K562 (cell line): Measurements from ENCODE around the gene RARG. TPM values are rescaled to one million over a fixed set of nuclear protein-coding genes. Genes with fewer than 3 reads are reported as not detected.

ENCODE experiments used
- BRD9 ChIP-seq: fragments of 450-650 bp; IDR thresholded peaks from 2 replicates; pipeline ENCODE4 v1.6.1; 2018; ENCODE audit warnings: low read depth; ENCODE audit not compliant: partially characterized antibody
- DEAF1 ChIP-seq: fragments of 450-650 bp; formaldehyde crosslinking; IDR thresholded peaks from 2 replicates; pipeline ENCODE4 v1.4.0; 2020; ENCODE audit warnings: mild to moderate bottlenecking, moderate library complexity
- ELF4 ChIP-seq: fragments of 450-650 bp; formaldehyde crosslinking; IDR thresholded peaks from 2 replicates; pipeline ENCODE4 v1.4.0; 2022; ENCODE audit warnings: missing genetic modification characterization
- GABPB2 ChIP-seq: fragments of 250-450 bp; sonication (Bioruptor Pico); conservative IDR thresholded peaks from 2 replicates; pipeline ENCODE4 v1.5.1; 2021; ENCODE audit warnings: mild to moderate bottlenecking
- IRF2 ChIP-seq: sonication (generic); formaldehyde crosslinking; IDR thresholded peaks from 2 replicates; pipeline ENCODE4 v1.8.1; 2022; ENCODE audit warnings: mild to moderate bottlenecking, missing genetic modification reagents
- KAT7 ChIP-seq: sonication (generic); formaldehyde crosslinking; IDR thresholded peaks from 2 replicates; pipeline ENCODE4 v1.8.0; 2022; ENCODE audit warnings: missing genetic modification reagents, mild to moderate bottlenecking, borderline replicate concordance
- KDM5B ChIP-seq: fragments of 200-600 bp; sonication (generic); IDR thresholded peaks from 2 replicates; pipeline ENCODE4 v1.6.1; 2012; ENCODE audit warnings: low read depth, mild to moderate bottlenecking, moderate library complexity, low read length, control low read depth, inconsistent platforms; ENCODE audit not compliant: insufficient replicate concordance
- NR4A1 ChIP-seq, 2 experiments: fragments of 250-450 bp in 1 of 2; fragments of 450-650 bp in 1 of 2; sonication (Bioruptor Pico) in 1 of 2; IDR thresholded peaks; 2 replicates each; pipeline versions ENCODE4 v1.4.0 to v1.6.1; 2016 to 2020; ENCODE audit warnings: mild to moderate bottlenecking in 2 of 2, missing compliant biosample characterization in 1 of 2, missing genetic modification characterization in 1 of 2, moderate library complexity in 1 of 2
- PHF20 ChIP-seq: fragments of 450-650 bp; IDR thresholded peaks from 2 replicates; pipeline ENCODE4 v1.6.1; 2018; ENCODE audit not compliant: partially characterized antibody
- RBM15 ChIP-seq: fragments of 200-400 bp; formaldehyde crosslinking; IDR thresholded peaks from 2 replicates; pipeline ENCODE4 v1.6.1; 2018; ENCODE audit warnings: mild to moderate bottlenecking, low read length, moderate library complexity; ENCODE audit not compliant: insufficient read depth
- RHOXF2B ChIP-seq: fragments of 250-450 bp; sonication (Bioruptor Pico); conservative IDR thresholded peaks from 2 replicates; pipeline ENCODE4 v1.5.1; 2021
- SAFB ChIP-seq: fragments of 200-400 bp; formaldehyde crosslinking; IDR thresholded peaks from 2 replicates; pipeline ENCODE4 v1.6.1; 2017; ENCODE audit warnings: low read depth, low read length, borderline replicate concordance
- SRSF3 ChIP-seq: fragments of 200-400 bp; formaldehyde crosslinking; IDR thresholded peaks from 2 replicates; pipeline ENCODE4 v1.6.1; 2016; ENCODE audit warnings: mild to moderate bottlenecking, low read length, moderate library complexity; ENCODE audit not compliant: insufficient read depth
- ZNF408 ChIP-seq: fragments of 250-450 bp; sonication (Bioruptor Pico); IDR thresholded peaks from 2 replicates; pipeline ENCODE4 v1.4.0; 2020; ENCODE audit warnings: low read depth, mild to moderate bottlenecking, moderate library complexity
- ZNF431 ChIP-seq: sonication (generic); formaldehyde crosslinking; IDR thresholded peaks from 2 replicates; pipeline ENCODE4 v1.8.0; 2022; ENCODE audit warnings: mild to moderate bottlenecking, missing genetic modification reagents
- ZNF609 ChIP-seq: sonication (generic); formaldehyde crosslinking; IDR thresholded peaks from 2 replicates; pipeline ENCODE4 v1.8.1; 2023; ENCODE audit warnings: missing genetic modification reagents, mild to moderate bottlenecking, borderline replicate concordance
- ZSCAN29 ChIP-seq: fragments of 450-650 bp; IDR thresholded peaks from 2 replicates; pipeline ENCODE4 v1.6.1; 2017
- polyA plus RNA-seq, 8 experiments: library from polyadenylated mRNA; depleted of rRNA in 4 of 8; stranded (reverse) in 5 of 8; unstranded in 3 of 8; fragments of >200 nt; fragmentation: Nextera tagmentation in 2 of 8; fragmentation: Illumina TruSeq in 1 of 8; extraction: Ambion mirVana in 2 of 8; extraction: Trizol in 1 of 8; gene quantifications; 2 replicates each; pipeline versions ENCODE4 v1.2.1 to v1.2.3, GENCODE V29; 2011 to 2014; ENCODE audit warnings: inconsistent platforms in 1 of 8, missing spikeins in 1 of 8
- total RNA-seq, 7 experiments: library from RNA; depleted of rRNA in 6 of 7; stranded (reverse); fragments of >200 nt in 6 of 7; fragmentation: Illumina TruSeq in 2 of 7; extraction: Trizol in 2 of 7; gene quantifications; 2 replicates each; pipeline versions ENCODE4 v1.2.1 to v1.2.3, GENCODE V29; 2011 to 2021; ENCODE audit warnings: low replicate concordance in 1 of 7

The RARG gene
- total and polyA plus RNA-seq, 9 of the 15 experiments (the other 6 are each of a cell fraction or from before 2014, with no cell fraction given), result 0.18 to 7.6 (median 3.8) TPM

- TF ChIP-seq GABPB2, result no peak
- TF ChIP-seq DEAF1 (CRISPR knock-in tag), result no peak
- TF ChIP-seq ELF4 (CRISPR knock-in tag), result 0 out of 2 replicates have a peak, but pooled peaks have one; percentile 50
- no peak for TF ChIP-seq SAFB
- peak; percentile 49 for TF ChIP-seq KDM5B
- no peak for TF ChIP-seq RHOXF2B
- no peak for TF ChIP-seq ZSCAN29
- TF ChIP-seq RBM15, result no peak
- peak; percentile 87 for TF ChIP-seq BRD9
- no peak; the same call in 1 of the 2 replicates for TF ChIP-seq KAT7 (CRISPR knock-in tag)
- peak; percentile 45; the same call in 1 of the 2 replicates for TF ChIP-seq ZNF609 (CRISPR knock-in tag)
- TF ChIP-seq ZNF431 (CRISPR knock-in tag), result no peak
- no peak for TF ChIP-seq IRF2 (CRISPR knock-in tag)
- TF ChIP-seq PHF20, result peak; percentile 35
- TF ChIP-seq SRSF3, result no peak
- no peak for TF ChIP-seq NR4A1 (CRISPR knock-in tag; IDR thresholded peaks at IDR 0.05)
- no peak for TF ChIP-seq NR4A1 (tag; IDR thresholded peaks at IDR 0.05)
- TF ChIP-seq ZNF408, result no peak
Observed at GRCh38 chr12:53221203-53222080, 10.6 kb downstream of the RARG start (continued).
